Sigmoid colon (tissue), 7 donors: ENCODE measurements around the gene POMC. TPM values are rescaled to one million over a fixed set of nuclear protein-coding genes. Genes with fewer than 3 reads are reported as not detected.

Experiments
- DNase-seq: peaks from one replicate; pipeline ENCODE4 v3.0.0-alpha.2; 2019
- H3K27ac ChIP-seq, 4 donors: fragments of 200-600 bp; sonication (generic); one replicate each; pipeline ENCODE4 v1.5.1; 2016 to 2019; ENCODE audit warnings: mild to moderate bottlenecking in 1 of 4
- H3K27me3 ChIP-seq, 3 donors: fragments of 200-600 bp; sonication (generic); one replicate each; pipeline ENCODE4 v1.5.1; 2019; ENCODE audit warnings: mild to moderate bottlenecking in 1 of 3
- H3K36me3 ChIP-seq, 4 donors: fragments of 200-600 bp; sonication (generic); one replicate each; pipeline ENCODE4 v1.5.1; 2016 to 2019
- H3K4me1 ChIP-seq, 4 donors: fragments of 200-600 bp; sonication (generic); one replicate each; pipeline ENCODE4 v1.5.1; 2017 to 2019
- H3K4me3 ChIP-seq, 4 donors: fragments of 200-600 bp; sonication (generic); one replicate each; pipeline ENCODE4 v1.5.1; 2017 to 2019; ENCODE audit warnings: mild to moderate bottlenecking in 2 of 4, moderate library complexity in 1 of 4
- H3K9me3 ChIP-seq, 4 donors: fragments of 200-600 bp in 3 of 4; sonication (generic) in 3 of 4; one replicate each; pipeline versions ENCODE4 v1.5.1 to v1.6.1; 2013 to 2019
- EP300 ChIP-seq, 4 donors: sonication (generic); formaldehyde crosslinking; IDR thresholded peaks; one replicate each; pipeline ENCODE4 v1.6.1; 2017; ENCODE audit warnings: antibody characterized with exemption in 4 of 4
- POLR2A ChIP-seq, 2 donors: fragments of 450-650 bp; IDR thresholded peaks; one replicate each; pipeline ENCODE4 v1.6.1; 2016; ENCODE audit warnings: antibody characterized with exemption in 2 of 2, mild to moderate bottlenecking in 2 of 2, moderate library complexity in 2 of 2
- POLR2AphosphoS5 ChIP-seq, 4 donors: sonication (generic); formaldehyde crosslinking; IDR thresholded peaks; one replicate each; pipeline ENCODE4 v1.6.1; 2017; ENCODE audit warnings: antibody characterized with exemption in 4 of 4
- WGBS, 2 donors: extraction: QIAGEN DNeasy Blood & Tissue Kit; methylation state at CpG; one replicate each; pipeline ENCODE4 v1.1.7; 2013; 5-methylcytosine and 5-hydroxymethylcytosine counted together
- intact Hi-C: fragments of 100-400 bp; cut with DNase I; formaldehyde crosslinking; loops from one replicate; pipeline ENCODE4 v1.15.1; 2023
- polyA plus RNA-seq, 3 donors: library from polyadenylated mRNA; stranded (reverse); fragments of 200-250 nt; gene quantifications; one replicate each; pipeline ENCODE4 v1.2.3, GENCODE V29; 2013
- total RNA-seq, 4 donors: library from RNA; depleted of rRNA; stranded (reverse); fragments of >200 nt; gene quantifications; one replicate each; pipeline ENCODE4 v1.1.0, GENCODE V29; 2016
- TF ChIP-seq, protein P1 (sequence below), 4 experiments: fragments of 450-650 bp in 3 of 4; fragments of 200-600 bp in 1 of 4; IDR thresholded peaks; one replicate each; pipeline ENCODE4 v1.5.1; 2016 to 2019; ENCODE audit warnings: antibody characterized with exemption in 4 of 4, mild to moderate bottlenecking in 3 of 4, moderate library complexity in 2 of 4
- donor health status: healthy with polysubstance abuse.
- donor health status: Bipolar disorder and iron deficiency.
- donor health status: healthy.

The POMC gene
- 10 to 100 TPM; 18.1 to 34.2 (median 20.4) TPM for total RNA-seq
- 1 to 10 TPM in 2 of 3 donors, under 1 TPM in 1; 0.69 to 3.1 (median 3.0) TPM for polyA plus RNA-seq

- no peak within 1 kb of the TSS for H3K27ac ChIP-seq
- H3K36me3 ChIP-seq = no peaks in the 10 kb centered on the region
- TF ChIP-seq EP300 (IDR thresholded peaks at IDR 0.05) (no peak), POLR2A (IDR thresholded peaks at IDR 0.05) (no peak), POLR2AphosphoS5 (IDR thresholded peaks at IDR 0.05) (no peak)
- TF ChIP-seq, protein P1, sequence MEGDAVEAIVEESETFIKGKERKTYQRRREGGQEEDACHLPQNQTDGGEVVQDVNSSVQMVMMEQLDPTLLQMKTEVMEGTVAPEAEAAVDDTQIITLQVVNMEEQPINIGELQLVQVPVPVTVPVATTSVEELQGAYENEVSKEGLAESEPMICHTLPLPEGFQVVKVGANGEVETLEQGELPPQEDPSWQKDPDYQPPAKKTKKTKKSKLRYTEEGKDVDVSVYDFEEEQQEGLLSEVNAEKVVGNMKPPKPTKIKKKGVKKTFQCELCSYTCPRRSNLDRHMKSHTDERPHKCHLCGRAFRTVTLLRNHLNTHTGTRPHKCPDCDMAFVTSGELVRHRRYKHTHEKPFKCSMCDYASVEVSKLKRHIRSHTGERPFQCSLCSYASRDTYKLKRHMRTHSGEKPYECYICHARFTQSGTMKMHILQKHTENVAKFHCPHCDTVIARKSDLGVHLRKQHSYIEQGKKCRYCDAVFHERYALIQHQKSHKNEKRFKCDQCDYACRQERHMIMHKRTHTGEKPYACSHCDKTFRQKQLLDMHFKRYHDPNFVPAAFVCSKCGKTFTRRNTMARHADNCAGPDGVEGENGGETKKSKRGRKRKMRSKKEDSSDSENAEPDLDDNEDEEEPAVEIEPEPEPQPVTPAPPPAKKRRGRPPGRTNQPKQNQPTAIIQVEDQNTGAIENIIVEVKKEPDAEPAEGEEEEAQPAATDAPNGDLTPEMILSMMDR (IDR thresholded peaks at IDR 0.05) = no peak
- no peak for DNase-seq
- H3K4me1 ChIP-seq = peaks cover 0 to 15% (median 14%) of the 10 kb centered on the region in 4 donors
- no peaks in the 10 kb centered on the region for H3K9me3 ChIP-seq
- 2 to 5% methylated on average over 75 of the region's 75 CpGs for WGBS, 2 donors
- intact Hi-C loops = no loop called here
- H3K27me3 ChIP-seq = peaks cover 18 to 65% (median 45%) of the 10 kb centered on the region in 3 donors
- H3K4me3 ChIP-seq = peak within 1 kb of the TSS; percentile 16 to 47 (median 36)
Measured at GRCh38 chr2:25168256-25169072, at the start of gene POMC. TSS of gene POMC (minus strand) at chr2:25168580. CDS start at chr2:25164772, 3,808 bp downstream.

- no peaks in the 10 kb centered on the region for H3K36me3 ChIP-seq
- no peak overlapping the region for H3K27ac ChIP-seq
- TF ChIP-seq EP300 (IDR thresholded peaks at IDR 0.05) (no peak), POLR2AphosphoS5 (IDR thresholded peaks at IDR 0.05) (no peak), POLR2A (IDR thresholded peaks at IDR 0.05) (no peak)
- TF ChIP-seq, protein P1 (IDR thresholded peaks at IDR 0.05) = no peak
- no peaks in the 10 kb centered on the region for H3K27me3 ChIP-seq
- no peak for DNase-seq
- WGBS, 2 donors = 91 to 96% methylated on average over 3 of the region's 3 CpGs
- no peaks in the 10 kb centered on the region for H3K9me3 ChIP-seq
- intact Hi-C loops = no loop called here
- no peak overlapping the region for H3K4me3 ChIP-seq
- peaks cover 0 to 10% (median 7%) of the 10 kb centered on the region in 4 donors for H3K4me1 ChIP-seq
Measured at GRCh38 chr2:25218100-25218499, 49.7 kb upstream of the POMC start.

- H3K9me3 ChIP-seq = no peaks in the 10 kb centered on the region
- TF ChIP-seq POLR2A (IDR thresholded peaks at IDR 0.05) (no peak), POLR2AphosphoS5 (IDR thresholded peaks at IDR 0.05) (peak in 1 of 4 donors; percentile 7)
- no peaks in the 10 kb centered on the region for H3K36me3 ChIP-seq
- no peaks in the 10 kb centered on the region for H3K27me3 ChIP-seq
- H3K27ac ChIP-seq = peak overlapping the region; percentile 65 to 83 (median 76)
- 2 to 9% methylated on average over 71 of the region's 71 CpGs for WGBS, 2 donors
- H3K4me3 ChIP-seq = peak overlapping the region; percentile 27 to 65 (median 53)
- intact Hi-C loops = no loop called here
- peaks cover 0 to 10% (median 7%) of the 10 kb centered on the region in 4 donors for H3K4me1 ChIP-seq
- peak; percentile 85 for DNase-seq
Measured at GRCh38 chr2:25215948-25216679, 47.7 kb upstream of the POMC start.

DNA sequence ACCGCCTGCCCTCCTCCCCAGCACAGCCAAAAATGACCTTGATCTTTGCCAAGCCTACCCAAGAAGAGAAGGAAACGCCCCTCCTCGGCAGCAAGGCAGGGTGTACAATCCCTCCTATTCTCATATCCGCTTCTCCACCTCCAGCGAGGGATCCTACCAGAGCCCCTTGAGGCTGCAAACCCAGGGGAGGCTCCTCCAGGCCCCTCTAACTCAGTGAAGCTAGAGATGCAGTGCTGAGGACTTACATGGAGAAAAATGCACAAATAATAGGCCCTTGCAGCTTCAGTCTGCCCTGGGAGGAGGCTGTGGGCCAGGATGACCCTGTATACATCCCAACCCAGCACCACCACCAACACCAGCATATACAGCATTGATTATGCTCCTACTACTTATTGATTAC is 46.9 kb upstream of the POMC start:
- no peaks in the 10 kb centered on the region for H3K9me3 ChIP-seq
- WGBS, 2 donors = 65 to 68% methylated on average over 5 of the region's 5 CpGs
- DNase-seq = no peak

More for the DNA sequence above, 46.9 kb upstream of the POMC start:
- H3K36me3 ChIP-seq = no peaks in the 10 kb centered on the region
- no peak overlapping the region for H3K4me3 ChIP-seq
- TF ChIP-seq, protein P1 (IDR thresholded peaks at IDR 0.05) = no peak
- TF ChIP-seq EP300 (IDR thresholded peaks at IDR 0.05) = no peak
- no peak for TF ChIP-seq POLR2AphosphoS5 (IDR thresholded peaks at IDR 0.05)
- TF ChIP-seq POLR2A (IDR thresholded peaks at IDR 0.05) = no peak
- no peaks in the 10 kb centered on the region for H3K27me3 ChIP-seq
- H3K27ac ChIP-seq = peak overlapping the region; percentile 65 to 83 (median 76)
- intact Hi-C loops = no loop called here
- H3K4me1 ChIP-seq = peaks cover 0 to 10% (median 7%) of the 10 kb centered on the region in 4 donors
